ENCODE results near the gene MREG.
"Not testable (repeated sequence)": the region's sequence is repeated elsewhere in the genome, so short reads cannot be mapped to it uniquely, and the experiment has no call there.

Gene MREG

DNA sequence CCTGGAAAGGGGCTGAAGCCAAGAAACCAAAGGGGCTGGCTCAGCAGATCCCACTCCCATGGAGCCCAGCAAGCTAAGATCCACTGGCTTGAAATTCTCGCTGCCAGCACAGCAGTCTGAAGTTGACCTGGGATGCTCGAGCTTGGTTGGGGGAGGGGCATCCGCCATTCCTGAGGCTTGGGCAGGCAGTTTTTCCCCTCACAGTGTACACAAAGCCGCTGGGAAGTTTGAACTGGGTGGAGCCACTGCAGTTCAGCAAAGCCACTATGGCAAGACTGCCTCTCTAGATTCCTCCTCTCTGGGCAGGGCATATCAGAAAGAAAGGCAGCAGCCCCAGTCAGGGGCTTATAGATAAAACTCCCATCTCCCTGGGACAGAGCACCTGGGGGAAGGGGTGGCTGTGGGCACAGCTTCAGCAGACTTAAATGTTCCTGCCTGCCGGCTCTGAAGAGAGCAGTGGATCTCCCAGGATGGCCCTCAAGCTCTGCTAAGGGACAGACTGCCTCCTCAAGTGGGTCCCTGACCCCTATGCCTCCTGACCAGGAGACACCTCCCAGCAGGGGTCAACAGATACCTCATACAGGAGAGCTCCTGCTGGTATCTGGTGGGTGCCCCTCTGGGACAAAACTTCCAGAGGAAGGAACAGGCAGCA is 24.7 kb downstream of the MREG start:
- not testable (repeated sequence) for DNase-seq (ENCODE audit: low spot score)

DNA sequence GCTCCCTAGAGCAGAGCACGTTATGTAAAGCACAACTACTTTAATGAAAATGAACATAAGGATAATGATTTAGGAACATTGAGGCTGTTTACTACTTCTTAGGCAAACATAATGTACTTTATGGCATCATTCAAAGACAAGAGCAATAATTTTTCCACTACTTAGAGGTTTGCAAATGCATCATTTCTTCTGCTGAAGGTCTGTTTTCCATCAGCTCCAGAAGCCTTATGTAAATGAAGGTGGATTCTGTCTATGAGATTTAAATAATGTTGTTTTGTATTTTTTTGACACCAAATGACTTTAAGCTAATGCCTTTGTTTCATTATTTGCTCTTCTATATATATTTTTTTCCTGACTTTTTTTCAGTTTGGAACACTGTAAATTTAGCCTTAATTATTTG is 28.1 kb downstream of the MREG start:
- DNase-seq (ENCODE audit: low spot score) = no peak

DNA sequence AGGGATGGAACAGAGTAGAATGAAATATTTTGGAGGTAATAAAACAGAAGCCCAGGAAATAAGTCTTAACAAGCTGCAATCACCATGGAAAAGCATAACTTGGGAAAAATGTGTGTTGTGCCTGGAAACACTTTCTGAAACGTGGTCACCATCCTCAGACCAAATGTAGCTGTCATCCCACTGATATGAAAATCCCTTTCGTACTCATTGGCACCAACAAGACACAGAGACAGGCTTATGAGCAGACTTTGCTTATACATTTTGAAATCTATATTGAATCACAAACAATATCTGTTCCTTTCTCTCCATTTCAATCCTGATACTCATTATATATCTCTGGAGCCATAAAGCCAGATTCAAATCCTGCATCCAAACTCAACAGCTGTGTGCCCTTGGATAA is 28.7 kb downstream of the MREG start:
- no peak for DNase-seq (ENCODE audit: low spot score)

DNA sequence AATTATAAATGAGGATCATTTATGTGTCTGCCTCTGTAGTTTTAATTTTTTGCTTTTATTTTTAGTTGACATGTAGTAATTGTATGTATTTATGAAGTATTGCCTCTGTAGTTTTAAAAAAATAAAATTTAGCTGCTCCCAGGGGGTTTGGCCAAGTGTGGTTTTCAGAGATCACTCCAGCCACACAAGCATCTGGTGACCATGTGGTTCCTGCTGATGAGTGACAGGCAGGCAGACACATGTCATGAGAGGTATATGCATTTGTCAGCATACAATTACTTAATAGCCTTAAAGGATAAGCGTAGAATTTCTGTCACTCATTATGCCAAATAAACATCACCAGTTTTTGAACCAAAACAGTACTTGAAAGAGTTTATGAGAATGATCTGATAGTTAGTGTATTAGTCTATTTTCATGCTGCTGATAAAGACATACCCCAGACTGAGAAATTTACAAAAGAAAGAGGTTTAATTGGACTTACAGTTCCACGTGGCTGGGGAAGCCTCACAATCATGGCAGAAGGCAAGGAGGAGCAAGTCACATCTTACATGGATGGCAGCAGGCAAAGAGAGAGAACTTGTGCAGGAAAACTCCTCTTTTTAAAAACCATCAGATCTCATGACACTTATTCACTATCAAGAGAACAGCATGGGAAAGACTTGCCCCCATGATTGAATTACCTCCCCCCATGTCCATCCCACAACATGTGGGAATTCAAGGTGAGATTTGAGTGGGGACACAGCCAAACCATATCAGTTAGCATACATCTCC is 29.6 kb downstream of the MREG start:
- no peak for DNase-seq (ENCODE audit: low spot score)

DNA sequence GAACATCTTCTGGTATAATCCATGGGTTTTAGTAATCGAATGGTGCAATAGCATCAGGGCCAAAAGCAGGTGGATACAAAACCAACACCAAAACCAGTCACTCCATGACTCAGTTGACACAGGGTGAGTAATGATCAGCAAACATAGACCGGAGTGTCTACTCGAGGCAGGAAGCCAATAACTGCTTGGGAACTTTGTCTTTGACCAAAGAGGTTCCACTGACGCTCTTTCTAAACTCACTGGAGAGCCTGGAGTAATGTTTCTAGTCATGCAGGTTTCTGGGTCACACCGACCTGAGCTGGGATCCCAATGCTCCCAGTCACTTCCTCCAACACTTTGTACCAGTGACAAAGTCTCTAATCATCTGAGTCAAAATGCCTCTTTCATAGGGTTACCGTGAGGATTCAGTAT is 30.9 kb downstream of the MREG start:
- peak; percentile 49 for DNase-seq (ENCODE audit: low spot score)

DNA sequence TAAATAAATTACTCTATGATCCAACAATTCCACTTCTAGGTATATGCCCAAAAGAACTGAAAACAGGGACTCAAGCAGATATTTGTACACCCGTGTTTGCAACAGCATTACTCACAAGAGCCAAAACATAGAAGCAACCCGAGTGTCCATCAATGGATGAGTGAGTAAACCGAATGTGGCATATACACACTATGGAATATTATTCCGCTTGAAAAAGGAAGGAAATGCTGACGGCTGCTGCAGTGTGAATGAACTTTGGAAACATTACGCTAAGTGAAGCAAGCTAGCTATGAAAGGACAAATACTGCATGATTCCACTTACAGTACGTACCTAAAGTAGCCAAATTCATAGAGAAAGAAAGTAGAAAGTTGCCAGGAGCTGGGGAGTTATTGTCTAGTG is 32.2 kb downstream of the MREG start:
- DNase-seq (ENCODE audit: low spot score) = no peak

DNA sequence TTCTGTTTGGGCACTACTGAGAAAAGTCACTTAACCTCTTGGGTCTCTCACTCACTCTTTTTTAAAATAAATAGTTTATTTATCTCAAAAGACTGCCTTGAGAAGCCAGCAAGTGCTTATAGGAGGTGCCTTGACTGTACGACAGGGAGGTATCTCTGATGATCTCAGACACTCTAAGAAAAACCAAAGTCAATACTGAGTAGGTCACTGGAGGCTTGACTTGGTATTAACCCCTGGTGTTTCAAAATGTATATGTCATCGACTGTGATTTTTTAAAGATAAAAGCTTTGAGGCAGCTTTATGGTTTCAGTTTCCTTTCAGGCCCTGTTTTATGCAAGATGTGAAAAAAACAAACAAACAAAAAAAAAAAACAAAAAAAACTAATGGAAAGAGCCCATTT is 33.7 kb downstream of the MREG start:
- DNase-seq (ENCODE audit: low spot score) = no peak

DNA sequence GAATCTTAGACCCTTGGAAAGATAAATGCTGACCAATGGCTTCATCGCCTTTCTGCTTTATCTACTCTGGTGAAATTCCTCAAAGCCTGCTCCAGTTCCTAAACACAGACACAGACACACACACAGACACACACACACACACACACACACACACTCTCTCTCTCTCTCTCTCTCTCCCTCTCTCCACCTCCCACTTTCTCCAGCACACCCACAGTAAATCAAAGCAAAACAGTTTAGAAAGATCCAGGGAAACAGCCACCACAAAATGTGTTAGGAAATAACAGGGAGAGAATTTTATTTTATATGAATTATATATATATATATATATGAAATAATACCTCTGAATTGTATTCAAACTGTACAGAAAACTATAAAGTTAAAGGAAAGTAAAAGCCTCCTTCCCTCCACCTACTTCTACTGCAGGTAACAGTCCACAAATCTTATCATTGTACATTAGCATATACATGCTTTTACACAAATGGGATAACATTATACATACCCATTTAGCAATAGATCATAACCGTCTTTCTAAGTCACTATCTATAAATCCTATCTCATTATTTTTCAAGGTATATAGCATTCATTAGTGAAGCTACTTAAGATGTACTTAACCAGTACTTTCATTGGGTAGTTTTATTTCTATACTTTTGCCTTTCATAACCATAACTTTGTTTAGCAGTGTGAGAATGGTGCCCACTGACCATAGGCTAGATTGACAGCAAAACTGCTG is 38.5 kb downstream of the MREG start:
- no peak for DNase-seq (ENCODE audit: low spot score)

DNA sequence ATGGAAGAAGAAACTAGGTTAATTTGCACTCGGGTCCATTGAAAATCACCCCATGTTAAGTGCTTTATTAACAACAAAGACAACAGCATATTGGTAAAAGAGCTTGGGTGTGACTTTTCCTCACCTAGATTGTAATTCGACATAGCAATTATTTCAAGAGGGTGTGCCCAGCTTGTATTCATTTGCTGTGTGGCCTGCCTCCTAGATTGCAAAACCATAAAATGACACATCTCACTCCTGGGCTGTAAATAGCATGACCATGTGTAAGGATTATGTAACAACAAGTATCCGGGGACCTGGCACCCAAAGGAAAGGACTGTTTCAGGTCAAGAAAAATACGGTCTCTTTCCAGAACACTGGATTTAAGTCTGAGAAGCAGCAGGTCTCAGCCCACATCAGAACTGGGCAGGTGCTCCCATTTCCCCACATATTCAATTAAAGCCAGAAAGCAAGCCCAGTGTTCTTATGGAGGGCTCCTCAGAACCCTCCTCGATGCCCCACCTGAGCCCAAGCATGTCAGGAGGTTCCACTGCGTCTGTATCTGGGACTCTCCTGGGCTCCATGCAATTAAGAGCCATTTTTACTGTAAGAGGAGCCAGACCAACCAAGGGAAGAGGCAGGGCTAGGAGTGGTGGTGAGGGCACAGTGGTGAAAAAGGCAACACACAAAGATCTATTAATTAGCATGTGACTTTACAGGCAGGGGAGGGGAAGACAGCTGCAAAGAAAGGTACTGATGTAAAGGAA is 39.2 kb downstream of the MREG start:
- DNase-seq (ENCODE audit: low spot score) = no peak

DNA sequence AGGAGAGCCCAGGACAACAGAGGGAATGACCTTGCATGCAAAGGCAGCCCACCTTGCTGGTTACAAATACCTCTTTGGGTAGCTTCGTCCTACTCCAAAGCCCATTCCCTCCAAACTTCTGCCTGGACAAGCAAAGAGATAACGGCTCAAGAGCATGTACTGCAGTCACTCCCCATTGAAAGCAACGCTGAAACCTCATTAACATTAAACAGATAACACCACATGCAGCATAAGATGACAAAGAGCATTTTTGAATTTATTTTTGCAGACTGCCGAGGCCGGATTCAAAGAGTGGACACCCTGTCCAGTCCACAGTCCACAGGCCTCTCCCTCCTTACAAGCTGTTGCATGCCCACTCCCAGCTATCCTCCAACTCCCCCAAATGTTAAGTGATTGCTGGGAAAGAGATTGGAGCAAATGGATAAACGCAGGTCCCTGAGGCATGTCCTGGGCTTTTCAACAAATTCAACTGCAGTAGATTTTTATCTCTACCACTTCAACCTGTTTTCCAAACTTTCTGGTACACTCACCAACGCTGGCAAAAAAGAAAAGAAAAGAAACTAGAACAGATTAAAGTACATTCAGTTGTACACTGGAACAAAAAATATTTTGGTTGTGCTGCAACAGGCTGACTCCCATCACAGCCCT is 40.1 kb downstream of the MREG start:
- no peak for DNase-seq (ENCODE audit: low spot score)

DNA sequence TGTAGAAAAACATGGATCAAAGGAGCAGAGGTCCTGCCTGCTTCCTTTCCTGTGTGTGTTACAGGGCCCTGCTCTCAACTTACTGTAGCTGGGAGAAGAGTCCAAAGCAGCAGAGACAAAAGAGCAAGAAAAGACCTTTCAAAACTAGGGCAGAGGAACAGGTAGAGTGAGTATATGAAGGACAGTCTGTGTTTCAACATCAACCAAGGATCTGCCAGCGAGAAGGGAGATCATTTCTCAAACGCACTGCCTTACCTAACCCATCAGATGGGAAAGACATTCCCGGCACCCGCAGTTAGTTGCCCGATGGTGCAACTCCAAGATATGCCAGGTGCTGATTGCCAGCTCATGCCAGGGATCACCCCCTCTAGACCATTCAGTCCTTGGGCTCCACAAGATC is 41.7 kb downstream of the MREG start:
- no peak for DNase-seq (ENCODE audit: low spot score)

DNA sequence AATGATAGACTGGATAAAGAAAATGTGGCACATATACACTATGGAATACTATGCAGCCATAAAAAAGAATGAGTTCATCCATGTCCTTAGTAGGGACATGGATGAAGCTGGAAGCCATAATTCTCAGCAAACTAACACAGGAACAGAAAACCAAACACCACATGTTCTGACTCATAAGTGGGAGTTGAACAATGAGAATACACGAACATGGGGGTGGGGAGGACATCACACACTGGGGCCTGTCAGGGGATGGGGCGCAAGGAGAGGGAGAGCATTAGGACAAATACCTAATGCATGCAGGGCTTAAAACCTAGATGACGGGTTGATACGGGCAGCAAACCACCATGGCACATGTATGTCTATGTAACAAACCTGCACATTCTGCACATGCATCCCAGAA is 42.5 kb downstream of the MREG start:
- not testable (repeated sequence) for DNase-seq (ENCODE audit: low spot score)

DNA sequence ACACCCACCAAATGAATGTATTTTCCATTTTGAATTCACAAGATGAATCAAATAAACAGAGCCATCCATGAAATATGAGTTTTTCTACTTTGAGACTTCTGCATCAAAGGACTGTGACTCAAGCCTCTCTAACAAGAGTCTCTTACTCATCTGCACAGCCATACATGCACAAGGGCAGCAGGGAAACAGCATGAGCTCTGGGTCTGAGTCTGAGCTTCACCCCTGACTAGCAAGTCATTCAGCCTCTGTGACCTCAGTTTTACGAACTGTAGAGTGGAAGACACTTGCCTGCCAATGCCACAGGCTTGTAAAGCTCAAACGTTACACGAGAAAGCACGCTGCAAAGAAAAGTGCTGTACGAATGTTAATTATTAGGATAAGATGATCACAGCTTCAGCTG is 42.9 kb downstream of the MREG start:
- DNase-seq (ENCODE audit: low spot score) = peak; percentile 21

DNA sequence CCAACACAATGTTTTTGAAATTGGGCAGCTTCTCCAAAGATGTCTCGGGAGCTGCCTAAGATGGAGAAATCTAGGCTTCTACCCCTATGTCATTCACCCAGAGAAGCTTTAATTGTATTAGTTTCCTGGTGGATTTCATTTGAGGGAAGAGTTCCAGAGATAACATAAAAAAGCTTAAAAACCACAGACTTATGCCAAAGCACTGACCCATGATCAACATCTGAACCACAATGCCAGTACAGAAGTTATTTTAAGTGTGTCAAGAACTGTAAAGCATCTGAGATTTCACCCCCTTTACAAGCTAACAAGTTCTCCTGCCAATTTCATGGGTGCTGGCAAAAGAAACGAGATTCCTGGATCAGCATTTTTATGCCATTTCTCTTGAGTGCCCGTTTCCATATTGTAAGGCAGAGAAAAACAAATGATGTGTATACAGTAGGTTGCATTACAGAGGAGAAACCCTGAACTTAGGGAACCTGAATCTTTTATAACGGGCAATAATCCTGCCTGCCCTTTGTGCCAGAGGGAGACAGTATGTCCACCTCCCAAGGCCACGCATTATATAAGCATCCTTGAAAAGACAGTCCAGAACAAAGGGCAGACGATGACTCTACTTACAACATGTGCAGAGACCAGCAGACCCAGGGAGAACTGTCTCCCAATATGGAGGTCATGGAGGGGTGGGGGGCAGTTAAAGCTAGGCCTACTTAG is 44.1 kb downstream of the MREG start:
- no peak for DNase-seq (ENCODE audit: low spot score)

DNA sequence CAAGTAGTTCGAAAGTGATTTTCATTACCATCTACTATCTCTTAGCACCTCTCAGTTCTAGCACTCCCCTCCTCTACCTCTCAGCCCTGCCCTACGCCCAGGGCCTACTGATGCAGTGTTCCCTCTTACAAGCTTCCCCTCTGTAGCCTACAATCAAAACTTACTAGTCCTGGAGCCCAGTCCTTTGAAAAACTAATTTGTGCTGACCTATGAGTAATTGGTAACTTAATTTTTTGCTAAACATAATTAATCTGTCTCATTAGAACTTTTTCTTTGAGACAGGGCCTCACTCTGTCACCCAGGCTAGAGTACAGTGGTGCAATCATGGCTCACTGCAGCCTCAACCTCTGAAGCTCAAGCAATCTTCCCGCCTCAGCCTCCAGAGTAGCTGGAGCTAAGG is 44.9 kb downstream of the MREG start:
- no peak for DNase-seq (ENCODE audit: low spot score)

DNA sequence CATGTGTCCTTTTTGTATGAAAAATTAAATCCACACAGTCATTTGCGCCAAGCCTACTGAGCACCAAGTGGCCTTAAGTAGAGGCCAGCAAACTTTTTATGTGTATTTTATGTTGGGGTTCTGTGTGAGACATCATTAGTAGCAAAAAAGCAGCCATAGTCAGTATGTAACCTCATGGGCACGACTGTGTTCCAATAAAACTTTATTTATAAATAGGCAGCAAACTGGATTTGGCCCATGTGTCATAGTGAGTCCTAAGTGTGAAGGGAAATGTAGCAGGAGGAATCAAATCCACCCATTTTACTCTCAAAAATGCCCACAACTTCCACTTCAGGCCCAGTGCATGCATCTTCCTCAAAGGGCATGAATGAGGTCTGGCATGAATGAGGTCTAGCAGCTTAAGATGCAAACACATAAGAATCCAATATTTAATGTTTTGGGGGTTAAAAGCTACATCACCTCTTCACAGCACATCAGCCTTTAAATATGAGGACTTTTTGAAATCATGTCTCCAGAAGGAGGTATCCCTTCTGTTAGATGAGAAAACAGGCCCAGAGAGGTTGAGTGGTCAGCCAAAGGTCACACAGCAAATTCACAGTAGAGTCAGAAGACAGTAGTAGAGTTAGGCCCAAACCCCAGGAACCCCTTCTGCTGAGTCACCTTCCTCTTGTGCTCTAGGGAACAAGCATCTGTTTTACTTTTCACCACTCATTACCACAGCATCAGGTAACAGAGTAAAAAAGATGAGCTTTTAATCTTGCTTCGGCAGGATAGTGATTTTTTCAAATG is 45.6 kb downstream of the MREG start:
- no peak for DNase-seq (ENCODE audit: low spot score)

DNA sequence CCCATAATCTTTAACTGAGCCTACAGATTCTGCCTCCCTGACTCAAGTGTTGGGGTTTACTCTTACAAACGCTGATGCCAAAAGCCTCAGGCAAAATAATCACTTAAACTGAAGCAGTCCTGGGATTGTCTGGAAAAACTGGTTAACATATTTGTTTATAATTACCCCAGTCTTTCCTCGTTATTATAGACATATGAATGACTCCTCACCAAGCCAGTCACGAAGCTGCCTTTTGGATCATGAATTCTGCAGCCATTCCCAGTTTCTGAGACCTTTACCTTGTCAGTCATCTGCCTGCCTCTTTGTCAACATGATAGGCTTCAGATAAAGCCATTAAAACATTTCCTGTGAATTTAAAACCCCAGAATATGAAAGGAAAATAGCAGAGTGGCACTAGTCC is 46.4 kb downstream of the MREG start:
- no peak for DNase-seq (ENCODE audit: low spot score)

DNA sequence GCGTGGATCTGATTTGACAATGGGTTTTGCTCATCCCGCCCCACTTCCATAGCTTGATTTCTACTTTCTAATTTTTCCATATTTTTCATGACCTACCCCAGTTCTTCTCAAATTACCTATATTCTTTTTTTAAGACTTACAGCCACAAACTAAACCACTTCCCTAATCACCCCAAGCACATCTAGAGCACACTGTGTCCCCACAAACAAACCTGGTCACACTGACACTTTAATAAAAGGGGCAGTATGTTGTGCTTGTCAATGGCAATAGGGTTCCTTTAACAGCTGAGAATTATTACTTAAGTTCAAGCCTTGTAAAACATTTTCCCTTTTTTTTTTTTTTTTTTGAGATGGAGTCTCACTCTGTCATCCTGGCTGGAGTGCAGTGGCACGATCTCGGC is 47.1 kb downstream of the MREG start:
- DNase-seq (ENCODE audit: low spot score) = no peak

DNA sequence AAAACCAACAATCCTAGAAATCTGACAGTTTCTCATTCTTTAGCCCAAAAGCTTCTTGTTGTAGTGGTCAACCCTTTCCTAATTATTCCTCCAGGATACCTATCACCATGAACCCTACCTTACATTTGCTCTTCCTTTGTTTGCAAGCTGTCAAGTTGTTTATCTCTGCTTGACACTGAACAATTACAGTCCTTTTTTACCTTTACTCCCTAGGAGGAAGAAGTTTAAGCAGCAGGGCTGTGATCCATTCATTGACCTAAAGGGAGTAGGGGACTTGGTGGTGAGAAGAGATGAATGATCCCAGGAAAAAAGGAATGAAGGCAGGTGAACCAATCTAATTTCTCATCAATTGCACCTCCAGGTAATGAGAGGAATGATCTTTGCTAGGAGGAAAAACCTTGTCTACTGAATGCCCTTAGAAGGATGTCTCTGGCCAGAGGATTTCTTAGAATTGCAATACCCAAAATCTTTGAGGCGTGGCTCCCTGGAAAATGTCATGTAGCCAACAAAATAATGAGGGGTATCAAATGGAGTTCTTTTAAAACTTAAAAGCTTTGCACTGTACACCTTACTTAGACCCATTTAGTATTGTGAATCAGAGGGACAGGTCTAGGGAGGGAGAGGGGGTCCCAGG is 47.7 kb downstream of the MREG start:
- no peak for DNase-seq (ENCODE audit: low spot score)

DNA sequence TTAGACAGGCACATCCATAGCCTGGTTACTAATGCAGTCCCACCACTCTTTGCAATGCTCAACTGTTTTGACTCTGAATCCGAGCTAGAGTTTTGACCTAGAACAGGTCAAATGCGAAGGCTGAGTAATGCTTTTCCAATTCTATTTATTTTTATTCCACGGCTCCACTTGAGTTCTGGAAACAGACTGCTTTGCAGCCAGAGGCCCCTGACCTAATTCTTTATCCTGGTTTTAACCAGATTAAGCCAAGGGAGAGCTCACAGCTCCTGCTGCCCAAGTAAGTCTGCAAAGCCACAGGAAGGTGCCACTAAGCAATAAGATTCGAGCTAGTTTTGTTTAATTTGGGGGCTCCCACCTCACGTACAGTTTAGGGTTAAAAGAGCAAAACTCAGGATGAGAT is 51.4 kb downstream of the MREG start:
- no peak for DNase-seq (ENCODE audit: low spot score)
